GM18499 (cell line): Measurements from ENCODE around the gene SUGCT.
"Not testable (repeated sequence)": the region's sequence is repeated elsewhere in the genome, so short reads cannot be mapped to it uniquely, and the experiment has no call there.

Experiments used
- ATAC-seq: cut with Tn5 transposase; IDR thresholded peaks from one replicate; pipeline ENCODE4 v1.9.1; 2021; ENCODE audit warnings: moderate number of reproducible peaks; ENCODE audit not compliant: insufficient read depth, unreplicated experiment

The SUGCT gene

GRCh38 chr7:40239755-40240303 lies 105.0 kb downstream of the SUGCT start:
- ATAC-seq: no peak

GRCh38 chr7:40243076-40243475 lies 108.3 kb downstream of the SUGCT start:
- no peak for ATAC-seq

- no peak for ATAC-seq
Observed at GRCh38 chr7:40244226-40244625, 109.4 kb downstream of the SUGCT start.

- no peak for ATAC-seq
Observed at GRCh38 chr7:40248681-40249080, 113.9 kb downstream of the SUGCT start.

- not testable (repeated sequence) for ATAC-seq
Observed at GRCh38 chr7:40253444-40253843, 118.6 kb downstream of the SUGCT start.

GRCh38 chr7:40263752-40264390 lies 129.1 kb downstream of the SUGCT start:
- ATAC-seq: no peak

- ATAC-seq: no peak
Observed at GRCh38 chr7:40267583-40267982, 132.8 kb downstream of the SUGCT start.

- not testable (repeated sequence) for ATAC-seq
Observed at GRCh38 chr7:40268810-40269209, 134.0 kb downstream of the SUGCT start.

GRCh38 chr7:40276061-40276460 lies 141.3 kb downstream of the SUGCT start:
- no peak for ATAC-seq

GRCh38 chr7:40279991-40280390 lies 145.2 kb downstream of the SUGCT start:
- ATAC-seq: no peak

GRCh38 chr7:40282858-40283257 lies 148.1 kb downstream of the SUGCT start:
- no peak for ATAC-seq

GRCh38 chr7:40283391-40283790 lies 148.6 kb downstream of the SUGCT start:
- ATAC-seq: no peak

GRCh38 chr7:40288827-40289226 lies 154.0 kb downstream of the SUGCT start:
- no peak for ATAC-seq

- no peak for ATAC-seq
Observed at GRCh38 chr7:40297741-40298311, 163.0 kb downstream of the SUGCT start.

- no peak for ATAC-seq
Observed at GRCh38 chr7:40298421-40298820, 163.6 kb downstream of the SUGCT start.

GRCh38 chr7:40299097-40299496 lies 164.3 kb downstream of the SUGCT start:
- ATAC-seq: no peak

- no peak for ATAC-seq
Observed at GRCh38 chr7:40300146-40300670, 165.4 kb downstream of the SUGCT start.

GRCh38 chr7:40301486-40302068 lies 166.8 kb downstream of the SUGCT start:
- ATAC-seq: no peak

GRCh38 chr7:40303996-40304395 lies 169.2 kb downstream of the SUGCT start:
- no peak for ATAC-seq

- no peak for ATAC-seq
Observed at GRCh38 chr7:40305229-40305628, 170.4 kb downstream of the SUGCT start.

GRCh38 chr7:40306025-40306424 lies 171.2 kb downstream of the SUGCT start:
- no peak for ATAC-seq
